Measurements from ENCODE around the gene MCOLN3.

- TF ChIP-seq CTCF (IDR thresholded peaks at IDR 0.05; ENCODE audit: insufficient read depth, low read length), result no peak
- no peak for TF ChIP-seq GABPA (IDR thresholded peaks at IDR 0.05; ENCODE audit: low read depth)
- no peak for TF ChIP-seq POLR2AphosphoS5 (IDR thresholded peaks at IDR 0.05; ENCODE audit: low read depth)
Measured at GRCh38 chr1:84968865-84969264, 79.4 kb downstream of the MCOLN3 start.

Measured in HL-60 (cell line).